DOHH2 (cell line): Measurements from ENCODE around the gene THEMIS2.

Experiments
- H3F3A ChIP-seq: fragments of 200-600 bp; sonication (generic), shearing (Covaris generic); 2 replicates; pipeline ENCODE4 v1.6.0; 2016; ENCODE audit warnings: antibody characterized with exemption, mild to moderate bottlenecking; ENCODE audit not compliant: control insufficient read depth, insufficient read depth
- H3K27ac ChIP-seq: fragments of 200-600 bp; sonication (generic); 2 replicates; pipeline ENCODE4 v1.5.1; 2014; ENCODE audit warnings: low read depth, mild to moderate bottlenecking, low read length, moderate library complexity
- H3K27me3 ChIP-seq: fragments of 200-600 bp; sonication (generic); 2 replicates; pipeline ENCODE4 v1.6.1; 2014; ENCODE audit warnings: mild to moderate bottlenecking, low read length, mixed read lengths; ENCODE audit not compliant: control insufficient read depth
- H3K36me3 ChIP-seq: fragments of 200-600 bp; sonication (generic); 2 replicates; pipeline ENCODE4 v1.6.1; 2014; ENCODE audit warnings: mild to moderate bottlenecking, low read length, moderate library complexity, mixed read lengths; ENCODE audit not compliant: control insufficient read depth
- H3K4me1 ChIP-seq: fragments of 200-600 bp; sonication (generic); 2 replicates; pipeline ENCODE4 v1.6.1; 2014; ENCODE audit warnings: mild to moderate bottlenecking, low read length, mixed read lengths; ENCODE audit not compliant: control insufficient read depth
- H3K4me2 ChIP-seq: fragments of 200-600 bp; sonication (generic); 2 replicates; pipeline ENCODE4 v1.6.0; 2014; ENCODE audit warnings: mild to moderate bottlenecking, low read length, moderate library complexity
- H3K4me3 ChIP-seq: fragments of 200-600 bp; sonication (generic); 2 replicates; pipeline ENCODE4 v1.5.1; 2014; ENCODE audit warnings: mild to moderate bottlenecking, low read length, mixed read lengths
- H3K79me2 ChIP-seq: fragments of 200-600 bp; sonication (generic); 2 replicates; pipeline ENCODE4 v1.6.1; 2014; ENCODE audit warnings: mild to moderate bottlenecking, low read length, mixed read lengths; ENCODE audit not compliant: control insufficient read depth
- H3K9me2 ChIP-seq: fragments of 200-600 bp; sonication (generic); replicated peaks from 2 replicates; pipeline ENCODE4 v1.6.1; 2014; ENCODE audit warnings: mild to moderate bottlenecking, low read length, mixed read lengths; ENCODE audit not compliant: control insufficient read depth
- H3K9me3 ChIP-seq: fragments of 200-600 bp; sonication (generic); 2 replicates; pipeline ENCODE4 v1.6.1; 2014; ENCODE audit warnings: antibody characterized with exemption, low read length, mixed read lengths; ENCODE audit not compliant: control insufficient read depth, insufficient read depth
- H4K20me1 ChIP-seq: fragments of 200-600 bp; sonication (generic); 2 replicates; pipeline ENCODE4 v1.6.0; 2014; ENCODE audit warnings: low read depth, mild to moderate bottlenecking, antibody characterized with exemption, low read length, moderate library complexity; ENCODE audit not compliant: control insufficient read depth, insufficient read depth
- CTCF ChIP-seq: fragments of 200-600 bp; sonication (generic); IDR thresholded peaks from one replicate; pipeline ENCODE4 v1.5.1; 2014; ENCODE audit warnings: antibody characterized with exemption, mild to moderate bottlenecking, low read depth, low read length; ENCODE audit not compliant: poor library complexity, severe bottlenecking
- EZH2phosphoT487 ChIP-seq: fragments of 200-600 bp; sonication (generic); IDR thresholded peaks from 2 replicates; pipeline ENCODE4 v1.6.1; 2017; ENCODE audit warnings: borderline replicate concordance, mild to moderate bottlenecking, antibody characterized with exemption, low read length, moderate library complexity, mixed read lengths

The THEMIS2 gene

GRCh38 chr1:27894521-27894920 lies 22.2 kb downstream of the THEMIS2 start:
- Histone ChIP-seq H3K9me3 (no peaks in the 10 kb centered on the region), H3K36me3 (peaks cover 82% of the 10 kb centered on the region), H3K4me2 (no peak overlapping the region), H3K9me2 (no peaks in the 10 kb centered on the region), H3F3A (peaks cover 52% of the 10 kb centered on the region), H3K4me1 (peaks cover 55% of the 10 kb centered on the region), H4K20me1 (peaks cover 4% of the 10 kb centered on the region; the same call in 1 of the 2 replicates), H3K27ac (no peak overlapping the region; the same call in 1 of the 2 replicates), H3K79me2 (peaks cover 8% of the 10 kb centered on the region), H3K27me3 (no peaks in the 10 kb centered on the region), H3K4me3 (no peak overlapping the region)
- TF ChIP-seq CTCF (no peak), EZH2phosphoT487 (no peak)

GRCh38 chr1:27906759-27907158 lies 34.4 kb downstream of the THEMIS2 start:
- no peak overlapping the region for H3K27ac ChIP-seq
- peaks cover 92% of the 10 kb centered on the region for H3K36me3 ChIP-seq
- H3K4me1 ChIP-seq, result no peaks in the 10 kb centered on the region
- H3K4me2 ChIP-seq, result no peak overlapping the region
- no peaks in the 10 kb centered on the region for H3K27me3 ChIP-seq
- H3K9me3 ChIP-seq, result no peaks in the 10 kb centered on the region
- H3K4me3 ChIP-seq, result no peak overlapping the region
- peaks cover 25% of the 10 kb centered on the region for H3K79me2 ChIP-seq
- H3K9me2 ChIP-seq, result no peaks in the 10 kb centered on the region
- TF ChIP-seq CTCF, result no peak
- TF ChIP-seq EZH2phosphoT487, result no peak
- H4K20me1 ChIP-seq, result no peaks in the 10 kb centered on the region; the same call in 1 of the 2 replicates
- peaks cover 4% of the 10 kb centered on the region for H3F3A ChIP-seq

GRCh38 chr1:27912429-27912828 lies 40.1 kb downstream of the THEMIS2 start:
- Histone ChIP-seq H3K9me2 (no peaks in the 10 kb centered on the region), H3K36me3 (peaks cover 63% of the 10 kb centered on the region), H3F3A (peaks cover 3% of the 10 kb centered on the region; the same call in 1 of the 2 replicates), H3K27me3 (no peaks in the 10 kb centered on the region), H3K4me2 (peak overlapping the region; percentile 70), H3K4me1 (peaks cover 16% of the 10 kb centered on the region), H3K79me2 (peaks cover 51% of the 10 kb centered on the region), H3K9me3 (peaks cover 7% of the 10 kb centered on the region; the same call in 1 of the 2 replicates), H3K27ac (no peak overlapping the region), H4K20me1 (no peaks in the 10 kb centered on the region; the same call in 1 of the 2 replicates), H3K4me3 (0 out of 2 replicates have a peak overlapping the region, but pooled peaks have one; percentile 21)
- TF ChIP-seq EZH2phosphoT487, result no peak
- no peak for TF ChIP-seq CTCF
